Muscle of arm (tissue), 14 donors: ENCODE measurements around the gene FAHD2A. TPM values are rescaled to one million over a fixed set of nuclear protein-coding genes. Genes with fewer than 3 reads are reported as not detected.
A peak's percentile ranks its signal among the peaks of the same experiment; 100 is the strongest.
"Not testable (repeated sequence)": the region's sequence is repeated elsewhere in the genome, so short reads cannot be mapped to it uniquely, and the experiment has no call there.

Experiments
- DNase-seq: peaks from one replicate; pipeline ENCODE4 v3.0.0-alpha.2; 2013
- long read RNA-seq, 11 donors: transcript quantifications; one replicate each; lab custom pipeline, GENCODE V29; 2026
- polyA plus RNA-seq, 12 donors: library from polyadenylated mRNA; unstranded; fragments of 120-200 nt; gene quantifications; one replicate each; pipeline ENCODE4 v1.2.1, GENCODE V29; 2013; ENCODE audit not compliant: insufficient read length in 12 of 12

Gene FAHD2A
- 10 to 100 TPM in 10 of 12 donors, 1 to 10 TPM in 1, not detected in 1; 6.0 to 30.1 (median 19.5) TPM for polyA plus RNA-seq
- long read RNA-seq, donor 1: 0 reads
- long read RNA-seq, donor 2, full-length matches to known transcripts: 5 of 5 reads
- long read RNA-seq, donor 2, partial matches to known transcripts: 0 of 5 reads
- long read RNA-seq, donor 2, other reads (novel, unspliced or antisense): 0 of 5 reads
- long read RNA-seq, donor 3, full-length matches to known transcripts: 3 of 3 reads
- long read RNA-seq, donor 3, partial matches to known transcripts: 0 of 3 reads
- long read RNA-seq, donor 3, other reads (novel, unspliced or antisense): 0 of 3 reads
- long read RNA-seq, donor 4, full-length matches to known transcripts: 2 of 2 reads
- long read RNA-seq, donor 4, partial matches to known transcripts: 0 of 2 reads
- long read RNA-seq, donor 4, other reads (novel, unspliced or antisense): 0 of 2 reads
- long read RNA-seq, donor 5, full-length matches to known transcripts: 5 of 5 reads
- long read RNA-seq, donor 5, partial matches to known transcripts: 0 of 5 reads
- long read RNA-seq, donor 5, other reads (novel, unspliced or antisense): 0 of 5 reads
- long read RNA-seq, donor 6, full-length matches to known transcripts: 2 of 2 reads
- long read RNA-seq, donor 6, partial matches to known transcripts: 0 of 2 reads
- long read RNA-seq, donor 6, other reads (novel, unspliced or antisense): 0 of 2 reads
- long read RNA-seq, donor 7, full-length matches to known transcripts: 5 of 5 reads
- long read RNA-seq, donor 7, partial matches to known transcripts: 0 of 5 reads
- long read RNA-seq, donor 7, other reads (novel, unspliced or antisense): 0 of 5 reads
- long read RNA-seq, donor 8, full-length matches to known transcripts: 3 of 3 reads
- long read RNA-seq, donor 8, partial matches to known transcripts: 0 of 3 reads
- long read RNA-seq, donor 8, other reads (novel, unspliced or antisense): 0 of 3 reads
- long read RNA-seq, donor 9, full-length matches to known transcripts: 2 of 2 reads
- long read RNA-seq, donor 9, partial matches to known transcripts: 0 of 2 reads
- long read RNA-seq, donor 9, other reads (novel, unspliced or antisense): 0 of 2 reads
- long read RNA-seq, donor 10, full-length matches to known transcripts: 5 of 5 reads
- long read RNA-seq, donor 10, partial matches to known transcripts: 0 of 5 reads
- long read RNA-seq, donor 10, other reads (novel, unspliced or antisense): 0 of 5 reads
- long read RNA-seq, donor 11, full-length matches to known transcripts: 13 of 13 reads
- long read RNA-seq, donor 11, partial matches to known transcripts: 0 of 13 reads
- long read RNA-seq, donor 11, other reads (novel, unspliced or antisense): 0 of 13 reads

GRCh38 chr2:95402370-95403203 is at the start of gene FAHD2A:
TSS of gene FAHD2A (plus strand) at chr2:95402708. CDS start at chr2:95405559, 2,851 bp downstream.
- DNase-seq: peak; percentile 94

GRCh38 chr2:95353055-95353575 is 49.4 kb upstream of the FAHD2A start:
- no peak for DNase-seq

GRCh38 chr2:95353613-95354468 is 48.7 kb upstream of the FAHD2A start:
- no peak for DNase-seq

GRCh38 chr2:95354469-95354901 is 48.0 kb upstream of the FAHD2A start:
- no peak for DNase-seq

GRCh38 chr2:95354925-95355324 is 47.6 kb upstream of the FAHD2A start:
- DNase-seq: no peak

- DNase-seq: not testable (repeated sequence)
These were observed 47.0 kb upstream of the FAHD2A start for GRCh38 chr2:95355486-95355885.

- DNase-seq: no peak
These were observed 45.4 kb upstream of the FAHD2A start for GRCh38 chr2:95356821-95357700.

GRCh38 chr2:95357717-95358280 is 44.7 kb upstream of the FAHD2A start:
- no peak for DNase-seq

- DNase-seq: no peak
These were observed 43.5 kb upstream of the FAHD2A start for GRCh38 chr2:95359031-95359430.

- DNase-seq: no peak
These were observed 43.0 kb upstream of the FAHD2A start for GRCh38 chr2:95359501-95359930.

GRCh38 chr2:95361216-95361980 is 41.1 kb upstream of the FAHD2A start:
- no peak for DNase-seq

- no peak for DNase-seq
These were observed 40.0 kb upstream of the FAHD2A start for GRCh38 chr2:95362486-95362885.

GRCh38 chr2:95366514-95366913 is 36.0 kb upstream of the FAHD2A start:
- DNase-seq: no peak

- no peak for DNase-seq
These were observed 30.2 kb upstream of the FAHD2A start for GRCh38 chr2:95372216-95372829.

GRCh38 chr2:95372845-95373244 is 29.7 kb upstream of the FAHD2A start:
- no peak for DNase-seq

GRCh38 chr2:95374029-95374428 is 28.5 kb upstream of the FAHD2A start:
- DNase-seq: no peak
